Measurements from ENCODE around the gene NCAPG2. TPM values are rescaled to one million over a fixed set of nuclear protein-coding genes. Genes with fewer than 3 reads are reported as not detected.

Gene NCAPG2, protein sequence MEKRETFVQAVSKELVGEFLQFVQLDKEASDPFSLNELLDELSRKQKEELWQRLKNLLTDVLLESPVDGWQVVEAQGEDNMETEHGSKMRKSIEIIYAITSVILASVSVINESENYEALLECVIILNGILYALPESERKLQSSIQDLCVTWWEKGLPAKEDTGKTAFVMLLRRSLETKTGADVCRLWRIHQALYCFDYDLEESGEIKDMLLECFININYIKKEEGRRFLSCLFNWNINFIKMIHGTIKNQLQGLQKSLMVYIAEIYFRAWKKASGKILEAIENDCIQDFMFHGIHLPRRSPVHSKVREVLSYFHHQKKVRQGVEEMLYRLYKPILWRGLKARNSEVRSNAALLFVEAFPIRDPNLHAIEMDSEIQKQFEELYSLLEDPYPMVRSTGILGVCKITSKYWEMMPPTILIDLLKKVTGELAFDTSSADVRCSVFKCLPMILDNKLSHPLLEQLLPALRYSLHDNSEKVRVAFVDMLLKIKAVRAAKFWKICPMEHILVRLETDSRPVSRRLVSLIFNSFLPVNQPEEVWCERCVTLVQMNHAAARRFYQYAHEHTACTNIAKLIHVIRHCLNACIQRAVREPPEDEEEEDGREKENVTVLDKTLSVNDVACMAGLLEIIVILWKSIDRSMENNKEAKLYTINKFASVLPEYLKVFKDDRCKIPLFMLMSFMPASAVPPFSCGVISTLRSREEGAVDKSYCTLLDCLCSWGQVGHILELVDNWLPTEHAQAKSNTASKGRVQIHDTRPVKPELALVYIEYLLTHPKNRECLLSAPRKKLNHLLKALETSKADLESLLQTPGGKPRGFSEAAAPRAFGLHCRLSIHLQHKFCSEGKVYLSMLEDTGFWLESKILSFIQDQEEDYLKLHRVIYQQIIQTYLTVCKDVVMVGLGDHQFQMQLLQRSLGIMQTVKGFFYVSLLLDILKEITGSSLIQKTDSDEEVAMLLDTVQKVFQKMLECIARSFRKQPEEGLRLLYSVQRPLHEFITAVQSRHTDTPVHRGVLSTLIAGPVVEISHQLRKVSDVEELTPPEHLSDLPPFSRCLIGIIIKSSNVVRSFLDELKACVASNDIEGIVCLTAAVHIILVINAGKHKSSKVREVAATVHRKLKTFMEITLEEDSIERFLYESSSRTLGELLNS
- total RNA-seq: 10 to 100 TPM in 3 of 8 experiments, 1 to 10 TPM in 5; 1.0 to 31.6 (median 4.2) TPM

DNA sequence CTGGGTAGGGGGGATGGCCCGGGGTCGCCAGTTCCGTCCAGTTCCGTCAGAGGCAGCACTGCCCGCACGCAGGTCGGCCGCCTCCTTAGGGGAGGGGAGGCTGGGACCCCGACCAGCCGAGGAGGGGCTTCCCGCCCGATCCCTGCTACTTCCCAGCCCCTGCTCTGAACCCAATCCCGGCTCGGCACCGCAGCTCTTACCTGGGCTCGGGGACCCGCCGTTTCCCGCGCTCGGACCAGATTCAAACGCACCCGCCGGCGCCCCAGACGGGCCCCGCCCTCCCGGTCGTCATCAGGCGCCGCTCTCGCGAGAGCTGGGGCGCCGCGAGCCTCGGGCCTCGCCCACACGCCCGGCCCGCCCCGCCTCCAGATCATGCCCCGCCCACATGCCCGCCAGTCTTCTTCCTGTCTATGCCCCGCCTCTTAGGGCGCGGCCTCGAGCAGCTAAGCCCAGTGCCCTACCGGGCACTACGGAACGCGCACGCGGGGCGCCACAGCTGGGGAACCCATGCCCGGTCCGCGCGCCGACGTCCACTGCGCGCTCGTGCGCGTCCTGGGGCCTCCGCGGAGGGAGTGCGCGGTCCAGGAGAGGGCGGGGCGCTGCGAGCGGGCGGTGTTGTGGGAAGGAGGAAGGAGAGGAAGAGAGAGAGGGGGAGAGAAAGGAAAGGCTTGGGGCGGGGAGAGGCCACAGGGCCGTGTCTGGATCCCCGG, at the start of gene NCAPG2:
Gene NCAPG2, minus strand, starts transcription at position 281 of the 710 bp plus-strand sequence. CDS start 2,905 bp downstream, outside the sequence.
- in situ Hi-C loops (cut with MboI; ENCODE audit: low pct_unique_long_range_greater_than_20kb in 2 of 9, low sequenced_read_pairs in 9 of 9, unreplicated experiment in 9 of 9): no loop called here
- H3K4me3 ChIP-seq: peak within 1 kb of the TSS; percentile 59 to 63 (median 60)
- peak; percentile 96 to 98 (median 98) for ATAC-seq (replicated peaks in 6 of 8)
- H3K4me1 ChIP-seq (replicated peaks in 1 of 2): peaks cover 3 to 4% of the 10 kb centered on the region in 2 donors
- peak within 1 kb of the TSS; percentile 51 to 66 for H3K27ac ChIP-seq
- no CpG with 5 or more reads among the region's 78 CpGs for WGBS, 10 experiments

DNA sequence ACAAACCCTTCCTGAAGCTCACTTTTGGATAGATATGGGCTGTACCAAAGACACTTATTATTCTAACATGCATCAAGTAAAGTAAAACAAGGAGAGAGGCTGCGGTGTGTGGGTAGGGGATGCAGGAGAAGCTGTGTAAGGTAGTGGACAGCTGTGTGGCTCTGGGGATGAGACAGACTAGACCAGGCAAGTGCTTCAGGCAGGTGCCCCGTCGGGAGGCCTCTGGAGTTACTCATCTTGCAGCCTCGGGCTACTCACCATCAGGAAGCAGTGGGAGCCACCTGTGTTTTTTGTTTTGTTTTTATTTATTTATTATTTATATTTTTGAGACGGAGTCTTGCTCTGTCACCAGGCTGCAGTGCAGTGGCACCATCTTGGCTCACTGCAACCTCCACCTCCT, 49.3 kb upstream of the NCAPG2 start:
- Histone ChIP-seq H3K27ac (no peak overlapping the region), H3K4me3 (no peak overlapping the region), H3K4me1 (replicated peaks in 1 of 2) (no peaks in the 10 kb centered on the region)
- no peak for ATAC-seq (replicated peaks in 6 of 8)
- 50 to 100% (median 100%) methylated on average over 1 to 4 of the region's 5 CpGs; no CpG with 5 or more reads in 1 of the 10 experiments for WGBS, 10 experiments
- in situ Hi-C loops (cut with MboI; ENCODE audit: low pct_unique_long_range_greater_than_20kb in 2 of 9, low sequenced_read_pairs in 9 of 9, unreplicated experiment in 9 of 9): no loop called here

DNA sequence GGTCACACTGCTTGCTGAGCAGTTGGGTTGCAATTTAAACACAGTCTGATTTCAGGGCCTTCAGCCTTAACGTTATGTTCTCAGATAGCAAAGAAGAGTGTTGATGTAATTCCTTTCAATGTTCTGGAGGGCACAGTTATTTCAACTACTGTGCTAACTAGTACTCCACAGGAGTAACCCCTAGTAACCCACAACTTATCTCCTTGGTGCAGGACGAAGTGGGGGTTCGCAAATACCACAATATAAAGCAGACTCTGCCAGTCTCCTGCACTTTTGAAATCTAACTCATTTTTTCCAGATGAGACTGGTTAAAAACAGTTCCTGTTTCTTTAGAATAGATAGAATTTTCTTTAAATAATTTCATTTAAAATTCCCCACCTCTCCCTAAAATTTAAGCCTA, 47.1 kb upstream of the NCAPG2 start:
- H3K4me3 ChIP-seq: no peak overlapping the region
- in situ Hi-C loops (cut with MboI; ENCODE audit: low pct_unique_long_range_greater_than_20kb in 2 of 9, low sequenced_read_pairs in 9 of 9, unreplicated experiment in 9 of 9): no loop called here
- 57 to 100% (median 95%) methylated on average over 1 to 3 of the region's 3 CpGs; no CpG with 5 or more reads in 2 of the 10 experiments for WGBS, 10 experiments
- no peak overlapping the region for H3K27ac ChIP-seq
- no peaks in the 10 kb centered on the region for H3K4me1 ChIP-seq (replicated peaks in 1 of 2)
- no peak for ATAC-seq (replicated peaks in 6 of 8)

DNA sequence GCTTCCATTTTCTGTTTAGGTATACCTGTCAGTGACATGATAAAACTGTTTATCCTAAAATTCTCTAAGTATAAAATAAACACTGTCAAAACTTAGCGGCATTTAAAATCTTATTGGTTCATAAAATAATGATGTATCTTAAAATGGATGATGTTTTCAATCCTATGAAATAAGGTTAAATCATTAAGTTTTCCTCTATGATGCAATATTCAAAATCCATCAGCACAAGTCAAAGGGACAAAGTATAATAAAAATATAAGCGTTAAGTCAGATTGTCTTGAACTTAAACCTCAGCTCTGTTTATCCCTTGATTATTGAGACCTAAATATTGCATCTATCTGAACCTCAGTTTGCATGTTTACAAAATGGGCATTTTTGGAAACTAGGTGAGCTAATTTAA, 46.6 kb upstream of the NCAPG2 start:
- in situ Hi-C loops (cut with MboI; ENCODE audit: low pct_unique_long_range_greater_than_20kb in 2 of 9, low sequenced_read_pairs in 9 of 9, unreplicated experiment in 9 of 9): no loop called here
- no peaks in the 10 kb centered on the region for H3K4me1 ChIP-seq (replicated peaks in 1 of 2)
- no peak overlapping the region for H3K27ac ChIP-seq
- 86 to 100% (median 97%) methylated on average over 1 to 2 of the region's 2 CpGs; no CpG with 5 or more reads in 2 of the 10 experiments for WGBS, 10 experiments
- ATAC-seq (replicated peaks in 6 of 8): no peak
- no peak overlapping the region for H3K4me3 ChIP-seq

DNA sequence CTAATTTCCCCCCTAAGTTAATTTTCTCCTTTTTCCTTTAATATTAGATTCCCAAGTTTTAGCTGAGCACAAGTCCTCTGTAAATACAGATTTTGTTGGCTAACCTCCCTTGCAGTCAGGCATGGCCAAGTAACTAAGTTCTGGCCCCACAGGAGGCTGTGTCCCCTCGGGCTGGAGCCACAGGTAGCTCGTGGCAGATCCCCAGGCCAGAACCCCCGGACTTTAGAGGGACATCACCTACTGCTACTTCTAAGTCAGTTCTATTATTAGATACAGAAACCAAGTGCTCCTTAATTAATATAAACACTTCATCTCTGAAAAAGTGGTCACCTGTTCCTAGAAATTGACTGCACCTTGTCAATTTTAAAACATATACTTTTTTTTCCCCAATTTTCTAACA, 46.1 kb upstream of the NCAPG2 start:
- 83 to 100% (median 95%) methylated on average over 1 to 3 of the region's 3 CpGs; no CpG with 5 or more reads in 4 of the 10 experiments for WGBS, 10 experiments
- no peak for ATAC-seq (replicated peaks in 6 of 8)
- Histone ChIP-seq H3K4me1 (replicated peaks in 1 of 2) (no peaks in the 10 kb centered on the region), H3K27ac (no peak overlapping the region), H3K4me3 (no peak overlapping the region)
- in situ Hi-C loops (cut with MboI; ENCODE audit: low pct_unique_long_range_greater_than_20kb in 2 of 9, low sequenced_read_pairs in 9 of 9, unreplicated experiment in 9 of 9): no loop called here

DNA sequence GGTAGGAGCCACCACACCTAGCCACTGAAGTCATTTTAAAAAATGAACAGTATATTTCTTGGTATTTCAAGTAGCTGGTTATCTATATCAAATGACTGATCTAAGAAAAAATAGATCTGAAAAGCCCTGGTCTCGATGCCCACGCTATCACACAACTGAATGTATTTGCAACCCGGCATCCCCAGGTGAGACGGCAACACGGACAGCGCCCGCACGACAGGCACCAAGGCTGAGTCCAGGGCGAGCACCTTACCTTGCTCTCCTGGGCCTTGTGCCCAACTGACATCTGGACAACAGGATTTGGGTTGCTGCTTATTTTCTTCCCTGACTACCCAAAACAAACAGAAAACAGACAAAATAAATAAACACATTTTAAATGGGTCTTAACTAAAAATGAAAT, 44.8 kb upstream of the NCAPG2 start:
- WGBS, 10 experiments: 20 to 100% (median 99%) methylated on average over 1 to 8 of the region's 9 CpGs; no CpG with 5 or more reads in 6 of the 10 experiments

DNA sequence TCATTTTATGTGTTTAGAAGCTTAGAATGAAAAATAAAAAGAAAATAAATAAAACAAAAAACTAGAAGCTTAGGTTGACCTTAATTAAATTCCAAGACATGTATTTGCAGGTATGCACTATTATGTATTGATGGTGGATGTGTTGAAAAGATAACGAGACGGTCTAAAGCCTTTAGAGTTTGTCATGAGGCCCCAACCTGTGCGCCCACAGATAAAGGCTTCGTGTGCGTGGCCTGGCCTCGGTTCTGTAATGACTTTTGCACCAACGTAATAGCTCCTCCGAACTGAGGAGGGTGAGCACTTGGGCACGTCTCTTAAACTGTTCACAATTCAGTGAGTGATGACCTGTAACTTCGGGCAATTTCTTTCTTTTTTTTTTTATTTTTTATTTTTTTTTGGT, 43.7 kb upstream of the NCAPG2 start:
- H3K27ac ChIP-seq: no peak overlapping the region
- no peak for ATAC-seq (replicated peaks in 6 of 8)
- H3K4me1 ChIP-seq (replicated peaks in 1 of 2): no peaks in the 10 kb centered on the region
- WGBS, 10 experiments: 84 to 100% (median 93%) methylated on average over 1 to 9 of the region's 10 CpGs; no CpG with 5 or more reads in 1 of the 10 experiments
- no peak overlapping the region for H3K4me3 ChIP-seq
- in situ Hi-C loops (cut with MboI; ENCODE audit: low pct_unique_long_range_greater_than_20kb in 2 of 9, low sequenced_read_pairs in 9 of 9, unreplicated experiment in 9 of 9): no loop called here

More for the DNA sequence above, 44.8 kb upstream of the NCAPG2 start:
- H3K4me1 ChIP-seq (replicated peaks in 1 of 2): no peaks in the 10 kb centered on the region
- ATAC-seq (replicated peaks in 6 of 8): no peak
- in situ Hi-C loops (cut with MboI; ENCODE audit: low pct_unique_long_range_greater_than_20kb in 2 of 9, low sequenced_read_pairs in 9 of 9, unreplicated experiment in 9 of 9): no loop called here
- no peak overlapping the region for H3K4me3 ChIP-seq
- no peak overlapping the region for H3K27ac ChIP-seq

DNA sequence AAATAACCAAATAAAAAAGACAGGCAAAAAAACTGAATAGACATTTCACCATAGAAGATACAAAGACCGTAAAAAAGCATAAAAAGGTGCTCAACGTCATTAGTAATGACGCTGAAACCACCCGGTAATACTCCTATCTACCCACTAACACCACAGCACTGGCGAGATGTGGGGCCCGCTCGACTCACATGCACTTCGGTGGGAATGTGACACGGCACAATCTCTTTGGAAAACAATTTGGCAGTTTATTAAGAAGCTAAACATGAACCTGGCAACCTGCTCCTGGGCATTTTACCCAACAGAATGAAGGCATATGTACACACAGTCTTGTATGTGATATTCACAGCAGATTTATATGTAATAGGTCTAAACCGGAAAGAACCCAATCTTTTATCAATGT, 42.8 kb upstream of the NCAPG2 start:
- H3K4me3 ChIP-seq: no peak overlapping the region
- ATAC-seq (replicated peaks in 6 of 8): no peak
- in situ Hi-C loops (cut with MboI; ENCODE audit: low pct_unique_long_range_greater_than_20kb in 2 of 9, low sequenced_read_pairs in 9 of 9, unreplicated experiment in 9 of 9): no loop called here
- no peak overlapping the region for H3K27ac ChIP-seq
- no peaks in the 10 kb centered on the region for H3K4me1 ChIP-seq (replicated peaks in 1 of 2)
- 88 to 100% (median 93%) methylated on average over 1 to 8 of the region's 10 CpGs; no CpG with 5 or more reads in 1 of the 10 experiments for WGBS, 10 experiments

DNA sequence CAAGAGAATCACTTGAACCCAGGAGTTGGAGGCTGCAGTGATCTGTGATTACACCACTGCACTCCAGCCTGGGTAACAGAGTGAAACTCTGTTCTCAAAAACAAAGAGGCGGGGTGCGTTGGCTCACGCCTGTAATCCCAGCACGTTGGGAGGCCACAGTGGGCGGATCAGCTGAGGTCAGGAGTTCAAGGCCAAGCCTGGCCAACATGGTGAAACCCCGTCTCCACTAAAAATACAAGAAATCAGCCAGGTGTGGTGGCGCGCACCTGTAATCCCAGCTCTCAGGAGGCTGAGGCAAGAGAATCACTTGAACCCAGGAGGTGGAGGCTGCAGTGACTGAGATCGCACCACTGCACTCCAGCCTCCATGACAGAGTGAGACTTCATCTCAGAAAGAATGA, 42.4 kb upstream of the NCAPG2 start:
- WGBS, 10 experiments: 60 to 100% (median 86%) methylated on average over 1 to 9 of the region's 9 CpGs; no CpG with 5 or more reads in 2 of the 10 experiments
- ATAC-seq (replicated peaks in 6 of 8): no peak
- in situ Hi-C loops (cut with MboI; ENCODE audit: low pct_unique_long_range_greater_than_20kb in 2 of 9, low sequenced_read_pairs in 9 of 9, unreplicated experiment in 9 of 9): no loop called here
- no peak overlapping the region for H3K4me3 ChIP-seq
- no peak overlapping the region for H3K27ac ChIP-seq
- H3K4me1 ChIP-seq (replicated peaks in 1 of 2): no peaks in the 10 kb centered on the region

DNA sequence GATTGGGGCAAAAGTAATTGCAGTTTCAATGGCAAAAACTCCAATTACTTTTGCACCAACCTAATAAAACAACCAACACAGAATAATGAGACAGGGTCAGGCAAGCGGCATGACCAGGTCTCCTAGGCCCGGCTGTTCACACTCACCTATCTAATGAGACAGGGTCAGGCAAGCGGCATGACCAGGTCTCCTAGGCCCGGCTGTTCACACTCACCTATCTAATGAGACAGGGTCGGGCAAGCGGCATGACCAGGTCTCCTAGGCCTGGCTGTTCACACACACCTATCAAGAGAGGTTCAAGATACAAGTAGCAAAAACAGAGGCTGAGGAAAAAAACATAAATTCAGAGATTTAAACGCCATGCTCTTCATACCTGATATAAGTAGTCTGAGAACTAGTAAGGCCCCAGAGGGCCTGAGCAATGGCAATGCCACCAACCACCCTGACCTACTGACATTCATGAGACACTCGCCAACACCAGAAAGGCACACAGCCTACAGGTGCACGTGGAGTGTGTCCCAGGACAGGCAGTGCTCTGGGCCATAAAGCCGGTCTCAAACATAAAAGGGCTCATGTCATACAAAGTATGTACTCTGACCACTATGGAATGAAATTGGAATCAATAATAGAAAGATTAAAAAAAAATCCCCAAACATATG, 40.6 kb upstream of the NCAPG2 start:
- Histone ChIP-seq H3K27ac (no peak overlapping the region), H3K4me1 (replicated peaks in 1 of 2) (no peaks in the 10 kb centered on the region), H3K4me3 (no peak overlapping the region)
- no peak for ATAC-seq (replicated peaks in 6 of 8)
- WGBS, 10 experiments: 50 to 100% (median 93%) methylated on average over 1 to 5 of the region's 10 CpGs; no CpG with 5 or more reads in 1 of the 10 experiments
- in situ Hi-C loops (cut with MboI; ENCODE audit: low pct_unique_long_range_greater_than_20kb in 2 of 9, low sequenced_read_pairs in 9 of 9, unreplicated experiment in 9 of 9): no loop called here

DNA sequence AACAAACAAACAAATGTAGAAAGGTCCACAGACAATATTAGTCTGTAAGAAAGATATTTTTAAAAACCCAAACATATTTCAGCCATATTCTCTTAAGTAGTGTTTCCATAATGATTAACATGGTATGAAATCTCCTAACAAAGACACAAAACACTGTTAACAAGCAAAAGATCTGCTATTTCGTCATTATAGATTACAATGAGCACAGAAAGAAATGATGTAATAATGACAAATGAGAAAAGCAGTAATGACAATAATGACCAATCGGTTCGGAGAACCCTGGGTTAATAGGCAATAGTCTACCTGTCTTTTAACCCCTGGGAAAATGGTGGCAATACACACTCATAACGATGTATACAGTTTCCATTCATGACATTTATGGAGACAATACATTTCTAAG, 39.5 kb upstream of the NCAPG2 start:
- no peak overlapping the region for H3K27ac ChIP-seq
- H3K4me1 ChIP-seq (replicated peaks in 1 of 2): no peaks in the 10 kb centered on the region
- 95 to 100% (median 100%) methylated on average over 1 to 4 of the region's 4 CpGs for WGBS, 10 experiments
- no peak overlapping the region for H3K4me3 ChIP-seq
- no peak for ATAC-seq (replicated peaks in 6 of 8)
- in situ Hi-C loops (cut with MboI; ENCODE audit: low pct_unique_long_range_greater_than_20kb in 2 of 9, low sequenced_read_pairs in 9 of 9, unreplicated experiment in 9 of 9): no loop called here

DNA sequence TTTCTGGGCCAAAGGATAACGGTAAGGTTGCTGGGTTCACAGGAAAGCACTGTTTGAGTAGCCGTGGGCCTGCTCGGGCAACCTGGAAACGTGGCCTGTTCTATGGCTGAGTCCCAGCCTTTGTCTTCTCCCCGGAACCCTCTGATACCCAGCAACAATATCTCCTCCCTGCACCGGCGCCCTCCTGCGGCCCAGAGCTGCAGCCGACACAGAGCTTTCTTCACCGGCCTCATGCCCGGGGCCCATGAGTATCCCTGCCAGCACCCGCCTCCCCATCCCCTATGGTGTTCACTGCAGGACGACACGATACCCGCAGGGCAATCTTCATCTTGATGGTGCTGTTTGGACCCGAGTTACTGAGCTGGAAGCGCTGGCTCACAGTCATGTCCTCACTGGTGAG, 38.6 kb upstream of the NCAPG2 start:
- in situ Hi-C loops (cut with MboI; ENCODE audit: low pct_unique_long_range_greater_than_20kb in 2 of 9, low sequenced_read_pairs in 9 of 9, unreplicated experiment in 9 of 9): no loop called here
- no peak for ATAC-seq (replicated peaks in 6 of 8)
- 60 to 100% (median 93%) methylated on average over 1 to 9 of the region's 17 CpGs; no CpG with 5 or more reads in 3 of the 10 experiments for WGBS, 10 experiments
- Histone ChIP-seq H3K4me3 (no peak overlapping the region), H3K27ac (no peak overlapping the region), H3K4me1 (replicated peaks in 1 of 2) (no peaks in the 10 kb centered on the region)
